ENCODE data around the gene ITGB5.
"Not testable (repeated sequence)": the region's sequence is repeated elsewhere in the genome, so short reads cannot be mapped to it uniquely, and the experiment has no call there.

ITGB5 gene

GRCh38 chr3:124784686-124785382 is 102.3 kb downstream of the ITGB5 start:
- DNase-seq = no peak
- TF ChIP-seq POLR2A (IDR thresholded peaks at IDR 0.05; ENCODE audit: low read length) = no peak
- TF ChIP-seq GATA1 (IDR thresholded peaks at IDR 0.05; ENCODE audit: low read depth, low read length) = no peak

- no peak for DNase-seq
- TF ChIP-seq POLR2A (IDR thresholded peaks at IDR 0.05; ENCODE audit: low read length) (no peak), GATA1 (IDR thresholded peaks at IDR 0.05; ENCODE audit: low read depth, low read length) (no peak)
Measured at GRCh38 chr3:124783696-124784095, 103.5 kb downstream of the ITGB5 start.

GRCh38 chr3:124782377-124782712 is 104.8 kb downstream of the ITGB5 start:
- DNase-seq = not testable (repeated sequence)

- TF ChIP-seq GATA1 (IDR thresholded peaks at IDR 0.05; ENCODE audit: low read depth, low read length) = no peak
- no peak for TF ChIP-seq POLR2A (IDR thresholded peaks at IDR 0.05; ENCODE audit: low read length)
Measured at GRCh38 chr3:124781476-124782376, 105.4 kb downstream of the ITGB5 start.

GRCh38 chr3:124780761-124781475 is 106.2 kb downstream of the ITGB5 start:
- TF ChIP-seq POLR2A (IDR thresholded peaks at IDR 0.05; ENCODE audit: low read length) = no peak
- TF ChIP-seq GATA1 (IDR thresholded peaks at IDR 0.05; ENCODE audit: low read depth, low read length) = no peak
- DNase-seq = no peak

More at GRCh38 chr3:124781476-124782376, 105.4 kb downstream of the ITGB5 start:
- DNase-seq = no peak

GRCh38 chr3:124780356-124780755 is 106.8 kb downstream of the ITGB5 start:
- TF ChIP-seq POLR2A (IDR thresholded peaks at IDR 0.05; ENCODE audit: low read length) (no peak), GATA1 (IDR thresholded peaks at IDR 0.05; ENCODE audit: low read depth, low read length) (no peak)

GRCh38 chr3:124779751-124780191 is 107.4 kb downstream of the ITGB5 start:
- no peak for TF ChIP-seq GATA1 (IDR thresholded peaks at IDR 0.05; ENCODE audit: low read depth, low read length)
- no peak for DNase-seq

More at GRCh38 chr3:124780356-124780755, 106.8 kb downstream of the ITGB5 start:
- no peak for DNase-seq

- DNase-seq = no peak
- no peak for TF ChIP-seq POLR2A (IDR thresholded peaks at IDR 0.05; ENCODE audit: low read length)
- no peak for TF ChIP-seq GATA1 (IDR thresholded peaks at IDR 0.05; ENCODE audit: low read depth, low read length)
Measured at GRCh38 chr3:124779116-124779515, 108.0 kb downstream of the ITGB5 start.

GRCh38 chr3:124777762-124778470 is 109.2 kb downstream of the ITGB5 start:
- DNase-seq = no peak
- TF ChIP-seq POLR2A (IDR thresholded peaks at IDR 0.05; ENCODE audit: low read length) = no peak
- TF ChIP-seq GATA1 (IDR thresholded peaks at IDR 0.05; ENCODE audit: low read depth, low read length) = no peak

- no peak for DNase-seq
- TF ChIP-seq POLR2A (IDR thresholded peaks at IDR 0.05; ENCODE audit: low read length) (no peak), GATA1 (IDR thresholded peaks at IDR 0.05; ENCODE audit: low read depth, low read length) (no peak)
Measured at GRCh38 chr3:124776856-124777255, 110.3 kb downstream of the ITGB5 start.

- TF ChIP-seq GATA1 (IDR thresholded peaks at IDR 0.05; ENCODE audit: low read depth, low read length) = no peak
- TF ChIP-seq POLR2A (IDR thresholded peaks at IDR 0.05; ENCODE audit: low read length) = no peak
- DNase-seq = no peak
Measured at GRCh38 chr3:124775877-124776276, 111.3 kb downstream of the ITGB5 start.

GRCh38 chr3:124774841-124775402 is 112.2 kb downstream of the ITGB5 start:
- no peak for TF ChIP-seq POLR2A (IDR thresholded peaks at IDR 0.05; ENCODE audit: low read length)
- no peak for TF ChIP-seq GATA1 (IDR thresholded peaks at IDR 0.05; ENCODE audit: low read depth, low read length)
- DNase-seq = no peak

- TF ChIP-seq POLR2A (IDR thresholded peaks at IDR 0.05; ENCODE audit: low read length) = no peak
- no peak for TF ChIP-seq GATA1 (IDR thresholded peaks at IDR 0.05; ENCODE audit: low read depth, low read length)
- DNase-seq = no peak
Measured at GRCh38 chr3:124774327-124774718, 112.8 kb downstream of the ITGB5 start.
